Stimulated activated CD4-positive, alpha-beta T cell treated with anti-CD3 and anti-CD28 coated beads, Interleukin-4, amount 100 ng/mL, for 4 hours (primary cell): ENCODE measurements around the gene CEL.
"Not testable (repeated sequence)": the region's sequence is repeated elsewhere in the genome, so short reads cannot be mapped to it uniquely, and the experiment has no call there.

Experiments used
- DNase-seq, 2 experiments: peaks; one replicate each; pipeline ENCODE4 v3.0.0-alpha.2; 2020

The CEL gene

DNA sequence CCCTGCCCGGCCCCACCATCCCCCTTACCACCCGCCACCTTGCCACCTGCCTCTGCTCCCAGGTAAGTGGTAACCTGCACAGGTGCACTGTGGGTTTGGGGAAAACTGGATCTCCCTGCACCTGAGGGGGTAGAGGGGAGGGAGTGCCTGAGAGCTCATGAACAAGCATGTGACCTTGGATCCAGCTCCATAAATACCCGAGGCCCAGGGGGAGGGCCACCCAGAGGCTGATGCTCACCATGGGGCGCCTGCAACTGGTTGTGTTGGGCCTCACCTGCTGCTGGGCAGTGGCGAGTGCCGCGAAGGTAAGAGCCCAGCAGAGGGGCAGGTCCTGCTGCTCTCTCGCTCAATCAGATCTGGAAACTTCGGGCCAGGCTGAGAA, at the start of gene CEL:
TSS of gene CEL (plus strand) at position 218 of the 382 bp plus-strand sequence. CDS start at position 240, 22 bp downstream.
- DNase-seq, result not testable (repeated sequence)

DNA sequence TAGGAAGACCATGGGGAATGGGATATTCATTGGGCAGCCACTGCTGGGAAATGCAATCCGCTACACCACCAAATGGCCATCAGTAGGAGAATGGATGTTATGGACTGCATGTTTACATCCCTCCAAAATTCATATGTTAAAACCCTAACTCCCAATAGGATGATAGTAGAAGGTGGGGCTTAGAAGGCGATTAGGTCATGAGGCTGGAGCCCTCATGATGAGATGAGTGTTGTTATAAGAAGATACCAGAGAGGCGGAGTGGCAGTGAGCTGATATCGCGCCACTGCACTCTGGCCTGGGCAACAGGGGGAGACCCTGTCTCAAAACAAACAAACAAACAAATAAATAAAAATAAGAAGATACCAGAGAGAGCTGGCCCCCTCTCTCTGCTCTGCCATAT, 47.1 kb upstream of the CEL start:
- DNase-seq, result no peak

DNA sequence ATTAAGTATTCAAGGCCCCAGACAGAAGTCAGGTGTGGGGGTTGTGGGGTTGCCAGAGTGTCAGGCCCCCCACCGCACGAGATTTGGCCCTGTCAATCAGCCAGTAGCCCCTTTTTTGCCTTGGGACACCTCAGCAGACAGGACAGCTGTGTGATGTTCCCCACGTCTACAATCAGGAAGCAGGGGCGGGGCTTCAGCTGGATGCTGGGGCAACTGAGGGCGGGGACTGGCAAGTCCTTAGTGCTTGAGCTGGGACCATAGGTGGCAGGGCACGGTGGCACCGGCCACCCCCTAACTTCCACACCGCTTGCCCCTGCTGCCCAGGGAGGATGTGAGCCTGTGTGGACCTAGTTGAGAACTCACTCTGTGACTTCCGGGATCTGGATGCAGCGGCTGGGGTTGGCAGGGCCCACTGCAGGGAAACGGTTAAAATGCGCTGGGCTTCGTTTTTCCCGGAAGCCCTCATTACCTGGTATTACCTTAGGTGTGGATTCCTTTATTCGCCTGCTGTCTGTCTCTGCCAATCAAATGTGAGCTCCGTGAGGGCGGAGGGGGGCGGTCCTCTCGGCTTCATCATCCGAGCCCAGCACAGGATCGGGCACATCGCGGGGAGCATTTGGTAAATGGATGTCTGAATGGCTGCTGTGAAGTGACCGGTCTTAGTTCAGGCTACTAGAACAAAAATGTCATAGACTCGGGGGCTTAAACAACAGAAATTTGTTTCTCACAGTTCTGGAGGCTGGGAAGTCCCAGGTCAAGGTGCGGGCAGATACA, 38.5 kb upstream of the CEL start:
- DNase-seq, result peak in 1 of 2 experiments; percentile 13

DNA sequence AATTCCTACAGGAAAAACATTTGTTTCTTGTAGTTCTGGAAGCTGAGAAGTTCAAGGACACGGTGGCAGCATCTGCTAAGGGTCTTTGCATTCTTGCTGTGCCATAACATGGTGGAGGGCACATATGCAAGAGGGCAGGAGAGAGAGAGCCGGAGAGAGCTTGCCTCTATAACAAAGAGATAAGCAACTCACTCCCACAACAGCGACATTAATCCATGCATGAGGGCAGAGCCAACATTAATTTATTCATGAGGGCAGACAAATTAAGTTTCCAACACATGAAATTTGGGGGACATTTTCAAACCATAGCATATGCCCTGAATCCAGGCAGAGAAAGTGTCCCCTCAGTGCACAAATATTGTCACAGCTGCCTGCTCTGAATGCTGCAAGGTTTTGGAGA, 35.4 kb upstream of the CEL start:
- no peak for DNase-seq

DNA sequence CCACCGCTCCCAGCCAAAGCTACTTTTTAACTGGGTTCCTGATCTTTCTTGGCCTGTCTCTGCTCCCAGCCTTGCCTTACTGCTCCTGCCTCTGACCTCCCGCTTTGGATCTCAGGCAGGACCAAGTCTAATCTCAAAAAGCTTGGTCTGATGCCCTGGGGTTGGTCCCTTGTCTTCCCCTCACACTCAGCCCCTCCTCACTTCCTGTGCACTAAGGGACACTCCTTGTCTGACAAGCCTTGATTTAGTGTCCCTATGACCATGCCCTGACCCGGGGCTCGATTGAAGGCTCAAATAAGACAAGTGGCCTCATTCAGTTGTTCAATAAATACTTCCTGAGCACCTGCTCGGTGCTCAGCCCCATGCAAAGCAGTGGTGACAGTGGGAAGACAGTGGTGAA, 34.6 kb upstream of the CEL start:
- no peak for DNase-seq

DNA sequence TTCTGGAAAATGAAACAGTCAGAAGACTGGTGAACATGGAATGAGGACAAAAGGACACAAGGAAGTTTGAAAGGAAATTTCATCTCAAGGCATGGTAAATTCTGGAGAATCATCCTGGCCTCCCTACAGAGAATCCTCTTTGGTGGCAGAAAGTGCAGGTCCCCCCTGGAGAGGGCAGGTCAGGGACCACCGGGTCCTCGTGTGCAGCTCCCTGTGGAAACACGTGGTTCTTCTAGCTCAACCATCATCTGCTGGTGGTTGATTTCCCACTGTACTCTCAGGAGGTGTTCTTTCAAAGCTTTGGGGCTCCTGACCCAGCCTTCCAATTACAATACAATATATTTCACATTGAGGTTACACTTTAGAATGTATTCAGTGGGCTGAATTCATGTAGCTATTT, 33.6 kb upstream of the CEL start:
- DNase-seq, result no peak

DNA sequence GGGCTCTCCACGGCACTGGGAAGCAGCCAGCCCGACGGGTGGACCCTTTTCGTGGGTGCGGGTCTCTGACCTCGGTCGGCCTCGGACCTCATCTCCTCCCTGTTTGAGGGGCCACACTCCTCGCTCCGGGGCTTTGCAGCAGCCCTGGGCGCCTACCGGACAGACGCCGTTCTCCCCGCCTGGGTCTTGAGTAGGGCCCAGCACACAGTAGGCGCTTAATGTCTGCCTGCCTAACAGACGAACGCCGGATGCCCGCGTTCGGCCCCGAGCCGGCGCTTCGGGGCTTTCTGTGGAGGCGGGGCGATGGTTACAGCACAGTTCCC, 31.8 kb upstream of the CEL start:
- DNase-seq, result no peak

DNA sequence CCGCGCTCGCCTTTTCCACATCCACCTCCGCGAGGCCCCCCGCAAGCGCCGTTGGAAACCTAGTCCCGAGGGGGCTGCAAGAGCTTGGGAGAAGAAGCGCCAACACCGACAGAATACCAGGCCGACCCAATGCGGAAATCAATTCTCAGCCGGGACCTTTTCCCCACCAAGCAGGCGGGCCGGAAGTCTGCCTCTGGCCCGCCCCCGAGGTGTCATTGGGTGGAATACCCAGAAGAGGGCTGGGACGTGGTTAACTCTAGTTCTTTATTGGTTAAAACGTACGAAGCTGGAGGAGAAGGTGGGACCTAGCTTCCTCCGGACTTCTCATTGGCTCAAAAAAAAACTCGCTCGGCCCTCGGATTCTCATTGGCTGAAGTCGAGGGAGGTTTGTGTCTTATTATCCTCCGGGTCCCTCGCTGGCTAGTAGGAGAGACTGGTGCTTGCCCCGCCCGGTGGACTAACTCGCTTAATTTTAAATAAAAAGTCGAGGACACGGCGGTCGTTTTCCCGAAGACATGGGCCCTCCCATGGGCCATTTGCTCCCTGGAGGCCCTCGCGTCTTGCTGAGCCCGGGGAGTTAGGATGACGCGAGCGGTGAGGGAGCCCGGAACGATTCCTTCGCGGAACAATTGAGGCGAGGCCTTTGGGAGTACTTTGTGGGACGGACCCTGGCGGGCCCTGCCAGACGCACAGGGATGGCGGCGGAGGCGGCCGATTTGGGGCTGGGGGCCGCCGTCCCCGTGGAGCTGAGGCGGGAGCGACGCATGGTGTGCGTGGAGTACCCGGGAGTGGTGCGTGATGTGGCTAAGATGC, 31.3 kb upstream of the CEL start, which contains the start of gene GTF3C5:
TSS of gene GTF3C5 (plus strand) at position 681 of the 813 bp plus-strand sequence. CDS start at position 696, 15 bp downstream.
- DNase-seq, result peak; percentile 82 to 93

DNA sequence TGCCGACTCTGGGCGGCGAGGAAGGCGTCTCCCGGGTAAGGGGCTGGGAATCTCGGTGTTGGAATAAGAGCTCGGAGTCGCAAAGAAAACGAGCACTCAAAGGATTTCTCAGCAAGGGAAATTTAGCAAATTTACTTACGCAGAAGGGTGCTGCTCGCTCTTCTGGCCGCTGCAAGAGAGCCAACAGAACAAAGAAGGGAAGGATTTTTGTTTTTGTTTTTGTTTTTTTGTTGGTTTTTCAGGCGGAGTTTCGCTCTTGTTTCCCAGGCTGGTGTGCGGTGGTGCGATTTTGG, 30.7 kb upstream of the CEL start:
- DNase-seq, result no peak

DNA sequence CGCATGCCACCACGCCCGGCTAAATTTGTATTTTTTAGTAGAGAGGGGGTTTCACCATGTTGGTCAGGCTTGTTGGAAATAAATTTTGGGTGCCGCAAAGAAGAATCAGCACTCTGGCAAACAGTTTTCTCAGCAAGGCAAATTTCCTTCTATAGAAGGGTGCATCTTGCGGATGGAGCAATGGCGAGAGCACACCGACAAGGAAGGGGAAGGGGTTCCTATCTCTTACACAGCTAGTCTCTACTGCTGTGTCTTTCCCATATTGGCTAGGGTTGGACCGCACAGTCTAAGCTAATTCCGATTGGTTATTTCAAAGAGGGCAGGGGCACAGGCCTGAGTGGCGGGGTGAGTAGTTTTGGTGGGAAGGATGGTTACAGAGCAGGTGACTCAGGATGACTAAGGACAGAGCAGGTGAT, 30.3 kb upstream of the CEL start:
- no peak for DNase-seq

DNA sequence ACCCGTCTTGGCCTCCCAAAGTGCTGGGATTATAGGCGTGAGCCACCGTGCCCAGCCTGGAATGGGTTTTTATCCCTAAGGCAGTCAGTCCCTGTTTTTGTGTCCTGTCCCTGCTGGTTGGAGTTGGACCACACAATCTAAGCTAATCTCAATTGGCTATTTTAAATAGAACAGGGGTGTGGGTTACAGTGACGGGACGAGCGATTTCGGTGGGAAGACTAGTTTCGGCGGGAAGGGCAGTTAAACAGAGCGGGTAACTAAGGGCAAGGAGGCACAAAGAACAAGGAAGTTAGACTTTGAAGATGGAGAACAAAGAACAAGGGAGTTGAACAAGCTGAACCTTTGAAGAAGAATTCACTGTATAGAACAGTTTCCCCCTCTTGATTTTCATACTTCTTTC, 29.6 kb upstream of the CEL start:
- DNase-seq, result no peak

DNA sequence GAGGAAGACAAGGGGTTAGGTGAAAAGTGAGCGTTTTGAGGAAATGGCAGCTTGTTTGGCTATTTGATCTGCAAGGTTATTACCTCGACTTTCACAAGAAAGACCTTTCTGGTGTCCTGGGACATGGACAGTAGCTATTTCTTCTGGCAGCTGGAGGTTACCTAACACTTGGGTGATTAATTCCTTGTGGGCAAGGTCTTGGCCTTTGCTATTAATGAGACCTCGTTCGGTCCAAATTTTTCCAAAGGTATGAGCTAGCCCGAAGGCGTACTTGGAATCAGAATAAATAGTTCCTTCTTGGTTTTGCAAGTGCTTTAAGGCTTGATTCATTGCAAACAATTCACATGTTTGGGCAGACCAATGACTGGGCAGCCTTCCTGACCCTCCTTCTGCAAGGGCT, 26.1 kb upstream of the CEL start:
- no peak for DNase-seq

DNA sequence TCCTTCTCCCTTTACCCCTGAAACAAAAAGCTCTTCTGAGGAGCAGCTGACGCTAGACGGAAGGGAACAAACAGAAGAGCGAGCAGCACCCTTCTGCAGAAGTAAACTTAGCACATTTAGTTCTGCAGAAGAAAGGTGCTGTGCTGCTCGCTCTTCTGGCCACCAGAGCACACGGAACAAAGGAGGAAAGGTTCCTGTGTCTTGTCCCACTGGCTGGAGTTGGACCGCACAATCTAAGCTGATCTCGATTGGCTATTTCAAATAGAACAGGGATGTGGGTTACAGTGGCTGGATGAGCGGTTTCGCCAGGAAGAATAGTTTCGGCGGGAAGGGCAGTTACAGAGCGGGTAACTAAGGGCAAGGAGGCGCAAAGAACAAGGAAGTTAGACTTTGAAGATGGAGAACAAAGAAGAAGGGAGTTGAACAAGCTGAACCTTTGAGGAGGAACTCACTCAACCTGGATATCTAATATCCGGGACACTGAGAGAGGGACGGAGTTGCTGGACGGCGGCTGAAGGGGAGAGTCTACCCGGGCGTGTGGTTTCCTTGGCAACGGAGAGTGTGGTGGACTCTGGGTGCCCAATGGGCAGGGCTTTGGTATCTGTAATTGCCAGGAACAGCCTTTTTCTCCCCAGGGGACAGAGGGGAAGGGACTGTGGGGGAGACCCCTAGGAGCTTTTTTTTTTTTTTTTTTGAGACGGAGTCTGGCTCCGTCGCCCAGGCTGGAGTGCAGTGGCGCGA, 23.8 kb upstream of the CEL start:
- DNase-seq, result no peak

DNA sequence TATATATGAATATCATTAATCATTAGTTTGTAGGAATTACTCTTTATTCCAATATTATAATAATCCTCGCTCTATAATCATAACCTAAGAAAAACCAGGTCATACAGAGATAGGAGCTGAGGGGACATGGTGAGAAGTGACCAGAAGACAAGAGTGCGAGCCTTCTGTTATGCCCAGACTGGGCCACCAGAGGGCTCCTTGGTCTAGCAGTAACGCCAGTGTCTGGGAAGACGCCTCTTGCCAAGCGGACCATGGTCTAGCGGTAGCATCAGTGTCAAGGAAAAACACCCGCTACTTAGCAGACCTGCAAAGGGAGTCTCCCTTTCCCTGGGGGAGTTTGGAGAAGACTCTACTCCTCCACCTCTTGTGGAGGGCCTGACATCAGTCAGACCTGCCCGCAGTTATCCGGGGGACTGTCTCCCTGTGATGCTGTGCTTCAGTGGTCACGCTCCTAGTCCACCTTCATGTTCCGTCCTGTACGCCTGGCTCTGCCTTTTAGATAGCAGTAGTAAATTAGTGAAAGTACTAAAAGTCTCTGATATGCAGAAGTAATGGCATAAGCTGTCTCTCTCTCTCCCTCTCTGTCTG, 20.8 kb upstream of the CEL start:
- DNase-seq, result peak; percentile 24 to 34

DNA sequence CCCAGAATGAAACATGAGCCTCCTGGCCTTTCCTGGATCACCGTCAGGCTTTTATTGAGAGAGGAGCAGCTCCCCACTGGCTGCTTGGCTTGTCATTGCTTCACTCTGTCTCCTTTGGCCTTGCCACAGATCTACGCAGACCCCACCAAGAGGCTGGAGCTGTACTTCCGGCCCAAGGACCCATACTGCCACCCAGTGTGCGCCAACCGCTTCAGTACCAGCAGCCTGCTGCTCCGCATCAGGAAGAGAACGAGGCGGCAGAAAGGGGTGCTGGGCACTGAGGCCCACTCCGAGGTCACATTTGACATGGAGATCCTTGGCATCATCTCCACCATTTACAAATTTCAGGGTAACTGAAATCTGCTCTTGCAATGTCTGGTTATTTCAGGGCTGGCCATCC, 19.8 kb upstream of the CEL start:
- DNase-seq, result no peak

DNA sequence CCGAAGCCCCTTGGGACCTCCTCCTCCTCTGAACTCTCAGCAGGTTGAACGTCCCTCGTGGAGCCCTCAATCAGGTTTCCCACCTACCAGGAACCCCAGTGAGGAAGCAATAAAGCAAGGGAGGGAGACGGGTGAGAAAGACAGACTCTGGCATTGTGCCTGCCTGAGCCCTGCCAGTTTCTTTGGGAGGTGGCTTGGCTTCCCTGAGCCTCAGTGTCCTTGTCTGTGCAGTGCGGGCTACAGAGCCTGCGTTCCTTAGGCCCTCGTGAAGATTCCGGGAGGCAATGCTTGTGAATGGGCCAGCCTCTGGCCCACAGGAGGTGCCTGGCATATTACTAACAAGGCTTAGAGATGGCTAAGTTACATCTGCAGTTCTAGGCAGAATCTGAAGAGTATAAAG, 19.1 kb upstream of the CEL start:
- no peak for DNase-seq

DNA sequence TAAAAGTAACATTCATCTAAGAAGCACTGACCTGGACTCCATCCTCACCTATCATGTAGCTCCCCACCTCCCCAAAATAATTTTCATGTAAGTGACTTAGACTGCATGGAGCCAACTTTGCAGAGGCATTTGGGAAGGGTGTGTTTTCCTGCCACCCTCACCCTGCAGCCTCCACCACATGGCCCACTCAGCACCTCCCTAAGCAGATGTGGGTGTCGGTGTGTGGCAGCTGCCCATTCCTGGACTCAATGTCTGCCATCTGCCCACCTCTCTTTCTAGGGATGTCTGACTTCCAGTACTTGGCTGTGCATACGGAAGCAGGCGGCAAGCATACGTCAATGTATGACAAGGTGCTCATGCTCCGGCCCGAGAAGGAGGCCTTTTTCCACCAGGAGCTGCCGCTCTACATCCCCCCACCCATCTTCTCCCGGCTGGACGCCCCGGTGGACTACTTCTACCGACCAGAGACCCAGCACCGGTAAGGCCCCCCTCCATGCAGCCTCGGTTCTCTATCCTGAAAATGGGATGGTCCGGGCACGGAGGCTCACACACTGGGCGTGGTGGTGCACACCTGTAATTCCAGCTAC, 18.2 kb upstream of the CEL start:
- DNase-seq, result no peak

DNA sequence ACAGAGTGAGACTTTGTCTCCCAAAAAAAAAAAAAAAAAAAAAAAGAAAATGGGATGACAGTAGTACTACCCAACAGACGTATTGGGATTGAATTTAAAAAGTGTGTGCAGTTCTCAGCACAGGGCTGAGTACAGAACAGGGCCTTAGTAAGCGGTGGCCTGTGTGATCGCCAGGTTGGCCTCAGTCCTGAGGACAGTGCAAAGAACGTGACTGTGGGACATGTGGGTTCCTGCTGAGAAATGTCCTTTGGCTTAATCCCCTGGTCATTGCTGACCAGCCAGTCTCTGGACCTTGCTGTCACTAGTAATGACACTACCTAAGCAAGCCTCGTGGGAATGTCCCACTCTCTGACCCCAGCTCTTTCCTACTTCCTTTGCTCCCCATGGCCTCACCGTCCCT, 17.7 kb upstream of the CEL start:
- DNase-seq, result no peak

DNA sequence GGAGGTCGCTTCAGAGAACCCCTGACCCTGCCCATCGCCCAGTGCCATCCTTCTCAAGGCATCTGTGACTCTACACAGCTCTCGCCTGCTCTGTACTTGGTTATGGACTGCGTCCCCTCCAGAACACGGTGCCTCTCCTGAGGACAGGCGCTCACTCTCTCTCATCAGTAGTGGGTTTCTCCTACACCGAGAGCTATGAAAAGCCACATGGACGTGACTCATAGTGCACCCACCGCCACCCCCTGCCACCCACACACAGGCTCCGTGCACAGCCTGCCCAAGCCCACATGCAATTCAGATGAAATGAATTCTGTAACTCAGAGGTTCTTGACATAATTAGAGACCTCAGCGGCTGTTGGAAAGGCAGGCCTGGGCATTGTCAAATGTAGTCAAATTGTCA, 17.1 kb upstream of the CEL start:
- peak in 1 of 2 experiments; percentile 37 for DNase-seq

DNA sequence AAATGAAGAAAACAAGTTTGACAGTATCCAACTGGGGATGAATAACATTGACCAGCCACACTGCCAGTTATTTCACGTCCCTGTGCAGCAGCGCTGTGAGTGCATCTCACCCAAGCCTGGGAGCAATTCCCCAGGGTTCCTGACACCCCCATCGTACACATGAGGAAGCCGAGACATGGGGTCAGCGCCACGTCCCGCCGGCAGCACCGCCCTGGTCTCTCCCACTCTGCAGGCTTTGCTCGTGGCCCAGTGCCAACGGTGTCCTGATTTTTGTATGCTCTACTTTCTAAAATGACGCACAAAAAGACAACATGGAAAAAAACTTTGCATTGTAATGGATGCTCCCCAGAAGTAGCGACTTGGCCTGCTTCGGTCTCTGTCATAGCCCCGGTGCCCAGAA, 16.6 kb upstream of the CEL start:
- no peak for DNase-seq

DNA sequence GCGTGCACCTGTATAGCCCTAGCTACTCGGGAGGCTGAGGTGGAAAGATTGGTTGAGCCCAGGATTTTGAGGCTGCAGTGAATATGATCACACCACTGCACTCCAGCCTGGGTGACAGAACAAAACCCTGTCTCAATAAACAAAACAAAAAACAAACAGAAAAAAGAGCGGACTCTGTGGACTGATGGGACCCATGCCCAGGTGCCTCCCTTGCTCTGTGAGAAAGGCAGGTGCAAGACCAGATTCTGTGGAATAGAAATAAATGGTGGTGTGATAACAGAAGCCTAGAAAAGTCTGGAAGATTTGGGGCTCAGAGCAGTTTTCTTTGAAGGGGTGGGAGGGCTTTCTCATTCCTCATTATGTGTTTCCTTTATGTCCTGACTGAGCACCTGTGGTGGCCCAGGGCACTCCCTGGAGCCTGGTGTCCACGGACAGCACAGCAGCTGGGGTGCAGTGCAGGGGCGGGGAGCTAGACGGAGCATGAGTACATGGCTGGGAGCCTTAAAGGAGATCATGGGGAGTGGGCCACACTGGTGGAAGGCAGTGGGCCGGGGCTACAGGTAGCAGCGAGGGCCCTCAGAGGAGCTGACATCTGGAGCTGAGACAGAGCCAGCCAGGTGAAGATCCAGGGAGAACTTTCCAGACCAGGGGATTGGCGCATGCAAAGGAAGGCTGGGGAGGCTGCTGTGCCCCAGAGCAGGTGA, 15.4 kb upstream of the CEL start:
- DNase-seq, result no peak

DNA sequence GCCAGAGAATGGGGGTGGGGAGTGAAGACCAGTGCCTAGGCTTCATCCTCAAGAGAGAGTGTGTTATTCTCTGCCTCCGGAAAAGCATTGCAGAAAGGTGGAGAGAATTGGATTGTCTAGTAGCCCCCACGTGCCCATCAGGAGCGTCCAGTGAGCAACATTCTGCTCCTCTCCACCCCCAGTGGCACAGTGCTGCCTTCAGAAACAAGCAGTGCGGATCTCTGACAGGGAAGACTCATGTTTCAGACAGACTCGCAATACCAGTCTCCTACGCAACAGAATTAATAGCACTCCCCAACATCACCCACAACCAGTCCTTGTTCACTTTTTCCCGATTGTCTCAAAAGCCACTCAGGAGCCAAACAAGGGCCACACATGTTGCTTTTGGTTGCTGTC, 14.9 kb upstream of the CEL start:
- no peak for DNase-seq
